ENCODE results near the gene COG7. TPM values are rescaled to one million over a fixed set of nuclear protein-coding genes. Genes with fewer than 3 reads are reported as not detected.

Gene COG7
- total RNA-seq, 4 donors from 2014 or later, result 37.1 to 121 (median 54.6) TPM

DNA sequence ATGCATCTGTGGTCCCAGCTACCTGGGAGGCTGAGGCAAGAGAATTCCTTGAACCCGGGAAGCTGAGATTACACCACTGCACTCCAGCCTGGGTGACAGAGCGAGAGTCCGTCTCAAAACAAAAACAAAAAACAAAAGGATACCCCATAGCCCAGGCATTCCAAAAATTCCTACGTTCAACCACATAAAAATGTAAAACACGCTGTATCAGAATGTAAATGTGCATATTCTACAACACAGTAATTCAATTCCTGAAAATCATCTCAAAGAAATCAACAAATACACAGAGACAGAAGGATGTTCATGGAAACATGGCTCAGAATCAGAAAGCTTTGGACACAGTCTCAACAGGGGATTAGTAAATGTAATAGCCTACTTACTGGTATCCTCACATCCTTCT lies 33.0 kb downstream of the COG7 start:
- intact Hi-C loops (cut with DNase I; ENCODE audit: low total_unique reads), result no loop called here
- TF ChIP-seq, protein P1, sequence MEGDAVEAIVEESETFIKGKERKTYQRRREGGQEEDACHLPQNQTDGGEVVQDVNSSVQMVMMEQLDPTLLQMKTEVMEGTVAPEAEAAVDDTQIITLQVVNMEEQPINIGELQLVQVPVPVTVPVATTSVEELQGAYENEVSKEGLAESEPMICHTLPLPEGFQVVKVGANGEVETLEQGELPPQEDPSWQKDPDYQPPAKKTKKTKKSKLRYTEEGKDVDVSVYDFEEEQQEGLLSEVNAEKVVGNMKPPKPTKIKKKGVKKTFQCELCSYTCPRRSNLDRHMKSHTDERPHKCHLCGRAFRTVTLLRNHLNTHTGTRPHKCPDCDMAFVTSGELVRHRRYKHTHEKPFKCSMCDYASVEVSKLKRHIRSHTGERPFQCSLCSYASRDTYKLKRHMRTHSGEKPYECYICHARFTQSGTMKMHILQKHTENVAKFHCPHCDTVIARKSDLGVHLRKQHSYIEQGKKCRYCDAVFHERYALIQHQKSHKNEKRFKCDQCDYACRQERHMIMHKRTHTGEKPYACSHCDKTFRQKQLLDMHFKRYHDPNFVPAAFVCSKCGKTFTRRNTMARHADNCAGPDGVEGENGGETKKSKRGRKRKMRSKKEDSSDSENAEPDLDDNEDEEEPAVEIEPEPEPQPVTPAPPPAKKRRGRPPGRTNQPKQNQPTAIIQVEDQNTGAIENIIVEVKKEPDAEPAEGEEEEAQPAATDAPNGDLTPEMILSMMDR (IDR thresholded peaks at IDR 0.05), result no peak
- no peak for TF ChIP-seq EP300 (IDR thresholded peaks at IDR 0.05; ENCODE audit: low read depth)
- no peaks in the 10 kb centered on the region for H3K9me3 ChIP-seq
- DNase-seq, result no peak
- peaks cover 17 to 25% (median 18%) of the 10 kb centered on the region in 4 donors for H3K4me1 ChIP-seq
- in situ Hi-C loops (cut with MboI; ENCODE audit: low pct_ligation_motif_present in 1 of 4, low pct_unique_long_range_greater_than_20kb in 1 of 4, low sequenced_read_pairs in 3 of 4), result no loop called here
- 83 to 86% methylated on average over 5 of the region's 5 CpGs for WGBS, 2 donors (ENCODE audit: low coverage in 1 of 2)
- H3K4me3 ChIP-seq, result no peak overlapping the region
- no peaks in the 10 kb centered on the region for H3K27me3 ChIP-seq
- peaks cover 0 to 8% (median 0%) of the 10 kb centered on the region in 4 donors for H3K36me3 ChIP-seq
- H3K27ac ChIP-seq, result peak overlapping the region in 1 of 4 donors; percentile 1

DNA sequence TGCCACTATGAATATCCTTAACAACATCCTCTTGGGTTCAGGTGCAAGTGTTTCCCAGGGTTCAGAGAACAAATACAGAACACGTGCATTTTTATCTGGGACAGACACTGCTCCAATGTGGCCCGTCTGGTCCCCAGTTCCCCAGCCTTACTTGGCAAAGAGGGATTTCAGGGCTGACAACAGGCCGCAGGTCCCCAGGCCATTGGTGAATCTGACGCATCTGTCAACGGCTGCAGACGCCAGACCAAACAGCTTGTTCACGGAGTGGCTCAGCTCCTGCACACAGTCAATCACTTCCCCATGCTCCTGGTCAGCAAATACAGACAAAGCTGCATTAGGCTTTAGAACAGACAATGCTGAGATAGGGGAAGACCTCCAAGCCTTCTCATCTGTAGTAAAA lies 36.2 kb downstream of the COG7 start:
- no peak for DNase-seq
- peaks cover 0 to 6% (median 0%) of the 10 kb centered on the region in 4 donors for H3K4me1 ChIP-seq
- peaks cover 0 to 29% (median 4%) of the 10 kb centered on the region in 4 donors for H3K36me3 ChIP-seq
- in situ Hi-C loops (cut with MboI; ENCODE audit: low pct_ligation_motif_present in 1 of 4, low pct_unique_long_range_greater_than_20kb in 1 of 4, low sequenced_read_pairs in 3 of 4), result no loop called here
- no peak overlapping the region for H3K27ac ChIP-seq
- TF ChIP-seq POLR2A (IDR thresholded peaks at IDR 0.05) (no peak), POLR2AphosphoS5 (IDR thresholded peaks at IDR 0.05) (no peak), EP300 (IDR thresholded peaks at IDR 0.05; ENCODE audit: low read depth) (no peak)
- TF ChIP-seq, protein P1 (IDR thresholded peaks at IDR 0.05), result no peak
- no peaks in the 10 kb centered on the region for H3K27me3 ChIP-seq
- intact Hi-C loops (cut with DNase I; ENCODE audit: low total_unique reads), result no loop called here
- no peaks in the 10 kb centered on the region for H3K9me3 ChIP-seq
- no peak overlapping the region for H3K4me3 ChIP-seq
- WGBS, 2 donors (ENCODE audit: low coverage in 1 of 2), result 80 to 86% methylated on average over 1 to 7 of the region's 7 CpGs

DNA sequence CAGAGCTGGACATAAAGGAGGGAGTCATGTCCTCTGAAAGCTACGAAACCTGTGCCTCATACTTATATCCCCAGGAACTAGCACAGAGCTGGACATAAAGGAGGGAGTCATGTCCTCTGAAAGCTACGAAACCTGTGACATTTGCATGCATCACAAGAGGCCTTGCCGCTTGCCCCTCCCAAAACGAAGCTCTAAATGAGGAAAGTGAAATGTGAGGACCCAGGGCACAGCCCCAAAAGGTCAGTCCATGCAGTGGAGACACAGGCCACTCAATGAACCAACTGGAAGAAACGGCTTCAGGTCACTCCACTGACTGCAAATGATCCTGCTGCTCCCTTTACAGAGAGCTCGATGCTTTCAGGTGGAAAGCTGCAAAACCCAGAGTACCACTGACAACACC lies 38.3 kb downstream of the COG7 start:
- 95 to 100% methylated on average over 2 to 6 of the region's 6 CpGs for WGBS, 2 donors (ENCODE audit: low coverage in 1 of 2)
- intact Hi-C loops (cut with DNase I; ENCODE audit: low total_unique reads), result no loop called here
- no peak for DNase-seq
- Histone ChIP-seq H3K4me3 (no peak overlapping the region), H3K9me3 (no peaks in the 10 kb centered on the region), H3K27me3 (no peaks in the 10 kb centered on the region), H3K4me1 (peaks cover 0 to 7% (median under 1%) of the 10 kb centered on the region in 4 donors), H3K27ac (no peak overlapping the region), H3K36me3 (peaks cover 0 to 29% (median 4%) of the 10 kb centered on the region in 4 donors)
- in situ Hi-C loops (cut with MboI; ENCODE audit: low pct_ligation_motif_present in 1 of 4, low pct_unique_long_range_greater_than_20kb in 1 of 4, low sequenced_read_pairs in 3 of 4), result no loop called here
- TF ChIP-seq EP300 (IDR thresholded peaks at IDR 0.05; ENCODE audit: low read depth), result no peak
- TF ChIP-seq, protein P1 (IDR thresholded peaks at IDR 0.05), result no peak
- TF ChIP-seq POLR2AphosphoS5 (IDR thresholded peaks at IDR 0.05), result no peak
- no peak for TF ChIP-seq POLR2A (IDR thresholded peaks at IDR 0.05)

DNA sequence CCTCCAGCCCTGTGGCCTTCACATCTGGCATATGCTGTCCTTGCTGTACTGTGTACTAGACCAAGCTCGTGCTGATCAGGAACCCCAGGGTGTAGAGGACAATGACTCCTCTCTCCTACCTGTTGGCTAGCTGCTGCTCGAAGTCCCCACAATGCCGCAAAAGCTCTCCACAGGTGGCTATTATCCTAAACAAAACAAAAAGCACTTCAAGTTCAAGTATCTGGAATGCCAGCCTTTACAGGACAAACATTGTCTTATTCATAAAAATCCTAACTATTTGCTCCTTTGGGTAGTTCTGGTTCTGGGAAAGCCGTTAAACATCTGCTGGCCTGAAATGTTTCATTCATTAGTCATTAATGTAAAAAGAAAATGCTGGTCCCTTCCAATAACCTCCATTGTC lies 42.8 kb downstream of the COG7 start:
- Histone ChIP-seq H3K27me3 (no peaks in the 10 kb centered on the region), H3K4me3 (no peak overlapping the region), H3K27ac (peak overlapping the region in 3 of 4 donors; percentile 56 to 71 (median 64)), H3K9me3 (no peaks in the 10 kb centered on the region), H3K4me1 (peaks cover 0 to 22% (median 10%) of the 10 kb centered on the region in 4 donors), H3K36me3 (peaks cover 0 to 32% (median 10%) of the 10 kb centered on the region in 4 donors)
- intact Hi-C loops (cut with DNase I; ENCODE audit: low total_unique reads), result no loop called here
- DNase-seq, result no peak
- 84 to 90% methylated on average over 1 to 4 of the region's 4 CpGs for WGBS, 2 donors (ENCODE audit: low coverage in 1 of 2)
- in situ Hi-C loops (cut with MboI; ENCODE audit: low pct_ligation_motif_present in 1 of 4, low pct_unique_long_range_greater_than_20kb in 1 of 4, low sequenced_read_pairs in 3 of 4), result no loop called here
- TF ChIP-seq EP300 (IDR thresholded peaks at IDR 0.05; ENCODE audit: low read depth) (no peak), POLR2A (IDR thresholded peaks at IDR 0.05) (no peak), POLR2AphosphoS5 (IDR thresholded peaks at IDR 0.05) (no peak)
- TF ChIP-seq, protein P1 (IDR thresholded peaks at IDR 0.05), result no peak

Data from transverse colon (tissue), 4 donors.